ENCODE measurements around the gene DUSP22.
"Not testable (repeated sequence)": the region's sequence is repeated elsewhere in the genome, so short reads cannot be mapped to it uniquely, and the experiment has no call there.

DUSP22 gene

DNA sequence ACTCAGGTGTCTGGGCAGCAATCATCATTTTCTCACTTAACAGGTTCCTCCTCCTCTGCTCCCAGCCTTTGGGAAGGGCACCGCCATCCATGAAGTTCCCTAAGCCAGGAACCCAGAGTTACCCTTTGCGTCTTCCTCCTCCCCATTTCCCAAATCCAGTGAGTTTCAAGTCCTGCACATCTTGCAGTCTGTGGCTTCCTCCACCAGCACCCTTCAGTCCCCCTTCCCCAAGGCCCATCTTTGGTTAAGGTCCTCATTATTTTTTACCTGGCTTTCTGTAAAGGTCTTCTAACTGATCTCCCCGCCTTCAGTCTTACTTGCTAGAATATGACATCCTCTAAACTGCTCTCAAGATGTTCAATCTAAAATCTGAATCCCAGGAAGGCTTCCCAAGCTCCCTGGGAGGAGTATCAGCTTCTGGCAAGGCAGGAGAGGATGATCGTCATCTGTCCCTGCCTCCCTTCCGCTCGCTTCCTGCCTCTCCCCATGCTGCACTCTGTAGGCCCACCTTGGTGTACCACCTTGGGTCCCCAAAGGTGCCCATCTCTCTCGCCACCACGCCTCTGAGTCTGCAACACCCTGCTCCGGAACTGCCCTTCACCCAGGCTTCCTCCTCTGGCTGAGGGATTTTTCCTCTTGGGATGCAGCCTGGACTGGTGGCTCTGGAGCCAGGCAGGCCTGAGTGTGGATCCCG is 11.4 kb upstream of the DUSP22 start:
- DNase-seq = no peak

DNA sequence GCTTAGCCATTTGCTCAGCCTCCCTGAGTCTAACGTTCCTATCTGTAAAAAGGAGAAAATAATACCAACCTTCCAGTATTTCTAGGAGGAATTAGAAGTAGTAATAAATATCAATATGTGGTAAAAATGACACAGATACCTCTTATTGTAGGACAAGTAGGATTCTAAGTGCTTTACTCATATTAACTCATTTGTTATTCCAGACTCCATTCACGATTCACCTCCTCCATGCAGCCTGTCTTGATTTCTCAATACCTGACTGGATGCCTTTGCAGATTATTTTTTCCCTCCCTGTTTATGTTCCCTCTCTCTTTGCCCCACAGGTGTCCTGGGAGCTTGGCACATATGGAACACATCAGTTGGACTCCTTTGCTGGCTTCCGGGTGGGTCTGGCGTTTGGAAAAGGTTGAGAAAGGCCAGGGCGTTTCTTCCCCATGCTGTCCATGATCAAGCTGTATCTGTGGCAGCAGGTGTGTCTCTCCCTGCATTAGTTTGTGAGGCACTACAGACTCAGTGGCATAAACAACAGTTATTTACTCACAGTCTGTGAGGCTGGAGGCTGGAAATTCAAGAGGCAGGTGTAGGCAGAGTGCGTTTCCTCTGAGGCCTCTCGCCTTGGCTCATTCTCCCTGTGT is 10.7 kb upstream of the DUSP22 start:
- no peak for DNase-seq

DNA sequence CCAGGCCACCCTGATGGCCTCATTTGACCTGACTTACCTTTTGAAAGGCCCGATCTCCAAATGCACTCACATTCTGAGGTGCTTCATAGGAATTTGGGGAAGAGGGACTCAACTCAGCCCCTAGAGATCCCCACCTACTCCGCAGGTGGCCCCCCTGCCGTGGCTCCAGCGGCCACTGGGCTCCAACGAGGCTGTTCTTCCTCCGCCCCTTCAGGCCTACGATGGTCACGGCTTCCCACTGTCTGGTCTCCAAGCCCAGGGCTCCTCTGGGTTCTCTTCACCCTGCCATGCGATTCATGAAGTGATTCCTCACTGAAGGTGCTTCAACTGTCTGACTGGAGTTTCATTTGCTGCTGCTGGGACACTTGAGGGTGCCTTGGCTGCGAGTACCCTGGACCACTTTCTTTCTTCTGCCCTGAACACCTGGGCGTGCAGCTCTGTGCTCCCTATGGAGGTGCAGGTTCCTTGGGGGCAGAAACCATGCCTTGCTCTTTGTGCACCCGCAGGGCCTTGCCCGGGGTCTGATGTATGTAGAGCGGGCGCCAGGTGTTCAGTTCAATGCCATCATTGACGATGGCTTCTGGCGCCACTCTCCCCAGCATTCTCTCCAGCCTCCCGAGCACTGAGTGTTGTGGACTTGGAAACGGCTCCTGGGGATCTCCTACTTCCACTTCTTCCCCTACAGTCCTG is 10.0 kb upstream of the DUSP22 start:
- no peak for DNase-seq

DNA sequence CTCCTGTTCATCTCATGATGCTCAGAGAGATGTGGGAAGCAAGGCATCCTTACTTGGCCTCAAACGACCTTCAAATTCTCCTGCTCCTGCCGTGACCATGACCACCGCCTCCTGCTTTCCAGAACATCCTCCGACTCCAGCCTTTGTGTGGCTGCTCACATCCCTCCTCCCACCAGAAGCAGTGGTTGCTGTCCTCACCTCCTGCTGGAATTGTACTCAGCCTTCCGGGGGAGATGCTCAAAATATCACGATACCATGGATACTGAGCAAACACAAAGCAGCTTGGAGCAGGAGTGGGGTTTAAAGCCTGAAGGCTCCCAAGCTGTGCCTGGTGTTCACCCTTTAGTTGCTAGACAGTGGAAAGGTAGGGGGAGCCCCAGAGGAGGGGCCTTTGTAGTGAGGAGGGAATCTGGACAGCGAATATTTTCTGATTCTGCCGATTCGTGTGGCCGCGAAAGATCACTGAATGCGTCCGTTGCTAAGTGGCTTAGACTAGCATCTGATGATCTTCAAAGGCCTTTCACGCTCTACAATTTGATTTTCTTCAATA is 9.3 kb upstream of the DUSP22 start:
- DNase-seq = no peak

DNA sequence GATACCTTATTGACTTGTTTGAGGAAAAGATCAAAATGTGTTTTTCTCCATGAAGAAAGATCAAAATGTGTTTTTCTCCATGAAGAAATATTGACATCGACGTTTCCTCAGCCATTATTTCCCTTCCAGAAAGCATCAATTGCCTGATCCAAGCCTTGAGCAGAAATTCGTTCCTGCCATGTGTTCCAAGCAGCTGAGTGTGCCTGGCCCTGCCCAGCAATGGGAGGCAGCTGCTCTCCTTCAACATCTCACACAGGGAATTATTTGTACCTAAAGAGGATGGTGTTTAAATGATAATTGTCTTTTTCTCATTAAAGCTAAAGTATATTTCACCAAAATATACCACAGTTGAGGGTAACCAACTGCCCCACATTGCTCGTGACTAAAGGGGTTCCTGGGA is 7.8 kb upstream of the DUSP22 start:
- DNase-seq = no peak

DNA sequence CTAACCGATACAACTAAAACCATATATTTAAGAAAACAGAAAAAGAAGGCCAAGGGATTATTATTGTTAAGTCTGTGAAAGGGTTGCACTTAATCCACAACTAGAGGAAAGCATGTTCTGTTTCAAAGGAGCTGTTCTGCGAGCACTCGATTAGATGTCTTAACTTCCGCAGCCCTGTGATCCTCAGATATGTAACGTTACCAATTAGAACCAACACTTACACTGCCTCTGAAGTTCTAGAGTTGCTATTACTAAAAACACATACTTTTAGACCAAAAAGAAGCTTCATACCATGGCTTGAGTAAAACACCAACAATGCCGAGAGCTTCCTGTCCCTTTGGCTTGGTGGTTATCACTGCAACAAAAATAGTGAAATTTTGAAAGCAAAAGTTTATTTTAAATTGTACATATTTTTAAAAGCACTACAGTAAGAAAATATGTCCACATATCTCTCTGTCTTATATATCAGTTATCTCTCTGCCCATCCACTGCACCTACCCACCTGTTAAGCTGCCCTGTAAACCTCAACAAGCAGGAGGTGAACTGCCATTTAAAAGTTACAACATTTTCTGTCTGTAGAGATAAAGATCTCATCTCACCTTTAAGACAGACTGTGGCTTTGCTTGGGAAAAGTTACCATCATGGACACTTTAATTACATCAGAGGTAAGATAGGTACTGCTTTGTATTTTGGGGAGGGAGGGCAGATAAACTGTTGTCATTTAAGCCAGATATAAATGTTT is 7.1 kb upstream of the DUSP22 start:
- DNase-seq = no peak

DNA sequence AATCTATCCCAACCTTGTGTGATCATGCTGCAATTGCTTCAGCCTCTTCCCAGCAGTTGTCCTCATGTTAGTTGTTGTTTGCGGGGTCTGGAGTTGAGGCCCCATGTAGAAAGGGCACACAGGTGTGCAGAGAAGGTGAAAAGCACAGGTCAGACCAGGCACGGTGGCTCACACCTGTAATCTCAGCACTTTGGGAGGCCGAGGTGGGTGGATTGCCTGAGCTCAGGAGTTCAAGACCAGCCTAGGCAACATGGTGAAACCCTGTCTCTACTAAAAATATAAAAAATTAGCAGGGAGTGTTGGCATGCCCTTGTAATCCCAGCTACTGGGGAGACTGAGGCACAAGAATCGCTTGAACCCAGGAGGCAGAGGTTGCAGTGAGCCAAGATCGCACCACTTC is 6.4 kb upstream of the DUSP22 start:
- DNase-seq = not testable (repeated sequence)

DNA sequence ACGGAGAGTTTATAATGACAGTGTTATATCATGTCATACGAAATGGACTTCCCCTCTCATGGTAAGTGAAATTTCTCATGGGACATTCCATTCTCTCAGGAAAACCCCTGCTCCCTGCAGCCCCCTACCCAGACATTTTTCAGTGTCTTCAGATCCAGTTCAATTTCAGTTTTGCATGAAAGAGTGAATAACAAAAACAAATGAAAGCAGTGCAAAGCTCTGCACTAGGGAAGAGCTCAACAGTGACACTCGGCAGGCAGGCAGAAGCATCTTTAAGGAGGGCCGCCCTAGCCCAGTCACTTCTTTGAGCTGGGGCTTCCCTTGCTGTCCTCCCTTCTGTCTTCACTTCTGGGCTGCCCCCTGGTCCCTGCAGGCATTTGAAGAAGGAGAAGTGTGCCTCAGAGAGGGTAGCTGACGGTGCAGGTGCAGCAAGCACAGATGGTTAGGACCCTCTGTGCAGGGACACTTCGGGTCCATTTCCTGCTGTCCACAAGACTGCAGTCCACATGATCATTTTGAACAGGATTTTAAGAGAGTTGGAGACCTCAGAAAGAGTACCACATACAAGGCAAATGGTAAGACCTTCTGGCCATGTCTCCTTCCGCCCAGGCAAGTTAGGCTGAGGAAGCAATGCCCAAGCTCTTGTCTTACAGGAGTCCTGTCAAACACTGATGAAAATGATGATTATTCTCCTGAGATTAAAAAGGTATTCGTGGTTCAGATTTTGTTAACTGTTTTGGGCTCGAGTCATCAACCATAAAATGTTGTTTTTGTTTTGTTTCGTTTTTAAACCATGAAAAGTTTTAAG is 5.4 kb upstream of the DUSP22 start:
- no peak for DNase-seq

DNA sequence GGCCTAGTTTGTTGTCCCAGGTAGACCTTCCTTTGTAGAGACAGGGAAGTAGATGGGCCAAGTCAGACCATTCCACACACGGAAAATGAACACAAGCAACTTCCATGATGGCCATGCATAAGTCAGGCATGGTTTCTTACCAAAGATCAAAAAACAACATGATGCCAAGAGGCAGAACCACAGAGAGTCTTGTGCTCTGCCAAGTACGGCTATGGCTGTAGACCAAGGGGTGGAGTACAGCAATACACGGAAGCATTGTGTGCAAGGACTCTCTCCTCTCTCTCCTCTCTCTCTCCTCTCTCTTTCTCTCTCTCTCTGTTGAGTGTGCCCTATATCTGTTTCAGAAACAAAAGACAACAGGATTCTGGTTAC is 4.8 kb upstream of the DUSP22 start:
- DNase-seq = no peak

DNA sequence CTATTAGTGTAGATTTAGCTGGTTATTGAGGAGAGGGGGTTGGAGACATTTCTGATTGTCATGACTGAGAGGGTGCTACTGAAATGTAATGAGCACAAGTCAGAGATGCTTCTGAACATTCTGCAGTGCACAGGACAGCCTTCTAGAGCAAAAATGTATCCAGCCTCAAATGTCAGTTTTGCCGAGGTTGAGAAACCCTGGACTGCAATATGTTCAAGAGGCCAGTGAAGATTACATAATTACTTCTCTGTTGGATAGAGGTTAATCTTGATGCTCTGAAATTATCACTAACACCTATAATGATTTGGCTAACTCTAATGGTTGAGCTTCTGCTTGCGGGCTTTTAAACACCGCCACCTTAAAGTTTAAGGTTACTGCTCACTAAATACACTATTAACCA is 3.4 kb upstream of the DUSP22 start:
- DNase-seq = no peak

DNA sequence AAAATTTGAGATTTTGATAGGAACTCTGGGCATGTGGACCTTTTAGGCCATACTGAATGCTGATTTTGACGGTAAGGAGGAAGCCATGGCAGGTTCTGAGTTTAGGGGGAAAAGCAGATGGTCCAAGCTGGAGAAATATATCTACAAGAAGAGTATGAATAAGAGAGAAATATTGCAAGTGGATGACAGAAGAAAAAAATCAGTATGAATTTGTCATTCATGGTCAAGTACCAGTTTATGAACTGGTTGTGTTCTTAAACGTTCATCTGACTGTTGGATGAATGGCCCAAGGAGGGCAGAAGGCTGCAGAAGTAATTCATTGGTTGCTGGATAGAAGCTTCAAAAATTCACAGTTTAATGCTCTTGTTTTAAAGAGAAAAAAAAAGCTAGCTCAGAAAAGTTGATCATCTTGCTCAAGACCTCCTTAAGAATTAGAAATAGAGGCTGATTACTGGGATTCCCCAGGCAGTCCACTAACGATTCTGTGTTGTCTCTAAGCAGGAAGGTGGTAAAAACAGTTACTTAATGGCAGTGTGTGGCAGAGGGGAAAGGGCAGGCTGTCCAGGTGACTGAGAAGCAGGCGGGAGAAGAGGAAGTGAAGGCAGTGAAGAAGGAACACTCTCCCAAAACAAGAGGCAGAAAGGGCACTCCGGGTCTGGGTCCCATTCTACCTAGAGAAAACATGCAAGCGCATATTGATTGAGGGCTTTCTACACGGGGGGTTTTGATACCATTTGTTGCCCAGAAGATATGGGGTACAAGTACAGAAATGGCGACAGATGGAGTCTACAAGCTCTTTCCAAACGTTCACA is 2.0 kb upstream of the DUSP22 start:
- DNase-seq = no peak

DNA sequence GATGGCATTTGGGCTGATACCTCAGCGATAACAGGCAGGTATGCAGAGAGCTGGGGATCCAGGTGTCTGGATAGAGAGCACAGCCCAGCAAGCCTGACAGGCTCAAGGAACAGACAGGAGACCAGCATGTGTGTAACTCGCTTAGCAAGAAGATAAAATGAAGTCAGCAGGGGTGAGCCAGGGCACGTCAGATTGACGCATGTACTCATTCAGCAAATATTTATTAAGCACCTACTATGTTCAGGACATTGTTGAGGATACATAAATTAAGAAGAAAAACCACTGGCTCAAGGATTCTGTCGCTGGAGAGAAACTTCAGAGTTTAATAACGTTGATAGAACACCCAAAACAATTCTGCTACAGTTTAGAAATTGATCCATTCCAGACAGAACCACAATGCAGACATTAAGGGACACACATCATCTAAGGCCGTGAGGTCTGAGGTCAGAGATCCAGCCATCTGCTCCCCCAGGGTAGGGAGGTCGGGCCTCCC is 1.0 kb upstream of the DUSP22 start:
- DNase-seq = no peak

DNA sequence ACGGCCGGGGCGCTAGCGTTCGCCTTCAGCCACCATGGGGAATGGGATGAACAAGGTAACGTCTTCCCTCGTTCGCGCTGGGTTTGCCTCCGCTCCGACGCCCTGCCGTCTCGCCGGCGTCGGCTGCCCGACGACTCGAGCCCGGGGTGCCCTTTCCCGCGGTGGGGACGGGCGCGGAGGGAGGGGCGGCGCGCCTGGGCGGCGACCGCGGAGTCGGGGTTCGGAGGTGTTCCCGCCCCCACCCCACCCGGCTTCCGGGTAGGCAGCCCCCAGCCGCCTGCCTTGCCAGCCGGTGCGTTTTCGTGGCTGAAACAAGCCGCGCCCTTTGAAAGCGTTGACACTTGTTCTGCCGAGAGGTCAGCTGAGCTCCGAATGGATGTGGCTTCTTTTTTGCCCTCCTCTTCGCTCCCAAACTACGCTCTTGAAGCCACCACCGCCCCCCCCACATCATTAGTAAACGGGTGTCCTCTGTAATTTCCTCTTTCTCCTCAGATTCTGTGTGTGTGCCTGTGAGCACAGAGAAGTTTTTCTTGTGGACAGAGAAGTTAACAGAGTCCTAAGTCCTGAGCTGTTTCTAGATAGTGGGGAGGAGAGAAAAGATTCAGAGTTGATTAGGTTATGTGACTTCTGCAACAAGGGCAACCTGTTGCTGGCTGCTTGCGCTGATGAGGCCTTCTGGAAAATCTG is 362 bp downstream of the DUSP22 start:
- DNase-seq = no peak

DNA sequence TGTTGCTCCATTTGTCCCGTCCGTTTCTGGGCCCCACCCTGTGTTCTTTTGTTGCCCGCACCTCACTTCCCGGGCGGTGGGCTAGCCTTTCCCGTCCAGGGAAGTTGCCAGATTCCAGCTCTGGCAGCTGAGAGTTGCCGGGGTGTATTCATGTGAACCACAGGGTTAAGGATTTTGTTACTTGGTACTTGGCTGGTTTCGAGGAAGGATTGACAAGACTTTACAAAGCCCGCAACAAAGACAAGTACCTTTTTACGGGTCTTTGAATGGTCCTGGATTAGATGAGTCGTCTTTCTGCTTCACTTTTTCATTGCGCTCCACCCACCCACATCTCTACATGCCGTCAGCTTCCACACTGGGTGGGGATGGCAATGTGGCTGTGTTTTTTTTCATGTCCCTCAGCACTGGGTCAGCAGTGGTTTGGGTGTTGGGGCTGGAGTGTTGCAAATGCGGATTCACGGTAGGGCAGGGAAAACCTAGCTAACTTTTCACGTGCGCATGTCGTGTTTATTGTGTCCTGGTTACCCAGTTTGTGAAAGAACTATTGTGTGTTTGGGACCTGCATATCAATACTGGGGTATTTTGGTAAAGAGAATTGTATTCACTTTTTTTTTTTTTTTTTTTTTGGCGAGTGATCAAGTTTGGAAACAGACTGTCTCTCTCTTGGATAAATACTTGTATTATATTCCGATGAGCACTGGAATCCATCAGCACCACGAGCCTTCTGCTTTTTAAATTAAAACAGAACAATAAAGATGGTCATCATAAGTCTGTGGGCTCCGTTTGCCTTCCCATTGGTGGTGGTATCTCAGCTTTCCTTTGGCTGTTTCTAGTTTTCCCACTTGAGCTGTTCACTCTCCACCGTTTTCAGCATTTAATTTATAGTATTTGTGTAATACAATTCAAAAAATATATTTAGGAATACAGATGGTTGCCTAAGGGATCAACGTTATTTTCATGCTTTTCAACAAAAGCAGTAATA is 1.2 kb downstream of the DUSP22 start:
- DNase-seq = no peak

DNA sequence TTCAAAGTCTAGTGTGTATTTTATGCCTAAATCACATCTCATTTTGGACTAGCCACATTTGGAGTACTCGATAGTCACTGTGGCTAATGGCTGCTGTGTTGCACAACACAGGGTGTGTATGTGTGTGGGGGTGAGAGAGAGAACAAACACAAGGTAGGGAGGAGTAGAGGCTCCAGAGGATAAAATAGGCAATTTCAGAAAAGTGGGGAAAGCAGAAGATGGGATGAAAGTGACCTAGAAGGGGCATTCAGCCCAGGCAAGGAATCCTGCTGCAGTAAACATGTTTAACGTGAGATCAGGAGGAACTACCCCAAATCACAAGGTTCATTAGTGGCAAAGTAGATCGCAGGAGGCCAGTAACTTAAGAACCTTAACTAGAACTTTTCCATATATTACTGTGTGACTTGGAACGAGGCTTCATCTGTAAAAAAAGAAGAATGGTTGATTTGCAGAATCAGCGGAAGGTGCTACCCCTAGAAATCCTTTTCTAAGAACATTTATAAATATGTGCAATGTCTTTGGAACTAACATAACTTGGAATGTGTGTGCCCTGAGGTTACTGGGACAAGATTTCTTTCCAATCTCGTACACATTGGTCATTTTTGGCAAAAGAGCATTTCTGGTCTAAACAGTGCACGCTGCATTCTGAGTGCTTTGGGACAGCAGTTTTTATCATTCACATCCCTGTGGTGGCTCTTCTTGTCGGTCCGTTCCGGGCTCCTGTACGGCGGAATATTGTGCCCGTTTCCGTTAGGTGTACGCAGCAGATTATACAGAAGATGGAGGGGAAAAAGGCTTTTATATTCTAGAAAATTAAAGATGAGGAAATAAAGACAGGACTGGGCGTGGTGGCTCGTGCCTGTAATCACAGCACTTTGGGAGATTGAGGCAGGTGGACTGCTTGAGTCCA is 2.6 kb downstream of the DUSP22 start:
- no peak for DNase-seq

DNA sequence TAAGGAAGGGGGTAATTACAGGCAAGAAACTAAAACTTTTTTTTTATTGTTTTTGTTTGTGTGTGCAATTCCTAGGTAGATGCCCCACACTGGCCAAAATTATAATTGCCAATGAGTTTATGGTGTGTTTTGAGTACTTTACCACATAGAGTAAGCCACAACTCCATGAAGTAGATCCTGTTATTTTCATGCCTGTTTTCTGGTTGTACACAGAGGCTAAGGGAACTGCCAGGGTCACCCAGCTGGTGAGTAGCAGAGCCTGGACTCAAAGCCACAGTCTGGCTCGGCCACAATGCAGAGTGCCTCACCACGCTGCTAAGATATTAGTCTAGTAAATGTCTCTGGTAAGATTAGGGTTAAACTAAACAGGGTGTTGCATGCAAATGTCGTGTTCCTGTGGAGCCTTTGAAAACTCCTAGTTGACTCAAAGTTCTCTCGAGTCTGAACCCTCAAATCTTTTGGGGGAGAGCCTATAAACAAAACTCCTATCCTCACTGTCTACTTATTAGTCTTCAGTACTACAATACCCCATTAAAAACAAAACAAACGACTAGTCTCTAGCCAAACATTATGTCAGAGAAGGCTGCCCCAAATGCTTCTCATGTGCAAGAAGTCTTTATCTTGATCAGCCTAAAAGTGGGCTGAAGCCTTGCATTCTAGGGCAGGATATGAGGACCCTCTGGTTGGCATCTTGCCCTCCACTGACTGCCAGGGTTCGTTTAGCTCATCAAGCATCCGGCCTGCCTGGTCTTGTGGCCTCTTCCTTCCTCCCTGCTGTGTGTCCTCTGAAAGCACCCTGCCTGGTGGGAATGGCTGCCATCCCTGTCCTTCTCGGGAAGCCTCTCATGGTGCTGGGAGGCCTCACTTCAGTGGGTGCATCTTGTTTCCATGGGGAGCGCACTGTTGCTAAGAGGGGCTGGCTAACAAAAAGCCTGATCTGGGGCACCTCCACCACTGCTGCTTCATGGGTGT is 4.2 kb downstream of the DUSP22 start:
- DNase-seq = no peak

DNA sequence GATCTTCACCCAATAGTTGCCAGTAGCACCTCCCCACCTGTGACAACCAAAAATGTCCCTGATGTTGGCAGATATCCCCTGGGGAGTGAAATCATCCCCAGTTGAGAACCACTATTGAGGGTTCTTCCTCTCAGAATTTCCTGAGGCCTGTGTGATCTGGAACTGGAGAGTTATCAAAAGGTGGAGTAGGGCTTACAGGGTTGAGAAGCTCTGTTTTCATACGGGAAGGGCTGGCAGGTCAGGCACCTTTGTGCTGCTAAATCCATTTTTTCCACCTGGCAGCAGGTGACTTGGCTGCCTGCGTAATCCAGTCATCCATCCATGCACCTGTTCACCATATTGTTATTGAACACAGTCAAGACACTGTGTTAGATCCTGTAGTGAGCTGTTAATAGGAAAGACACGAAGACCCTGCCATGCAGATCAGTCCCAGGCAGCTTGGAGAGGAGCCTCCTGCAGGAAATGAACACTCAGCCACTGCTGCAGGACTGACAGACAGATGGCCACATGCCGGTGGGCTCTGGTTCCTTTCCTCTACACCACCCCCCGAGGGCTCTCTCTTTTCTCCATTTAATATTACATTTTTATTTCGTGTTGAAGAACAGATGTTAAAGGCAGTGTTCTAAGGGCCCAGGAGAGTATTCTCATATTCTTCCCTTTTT is 5.4 kb downstream of the DUSP22 start:
- DNase-seq = no peak

Measured in NCI-H2029 (cell line).